ENCODE data around the gene ANKRD29. TPM values are rescaled to one million over a fixed set of nuclear protein-coding genes. Genes with fewer than 3 reads are reported as not detected.
A peak's percentile ranks its signal among the peaks of the same experiment; 100 is the strongest.
"Not testable (repeated sequence)": the region's sequence is repeated elsewhere in the genome, so short reads cannot be mapped to it uniquely, and the experiment has no call there.

ANKRD29 gene
- total and polyA plus RNA-seq, 2 donors (not counting 1 experiment from before 2014, with no cell fraction given): 2.0 to 6.9 TPM

DNA sequence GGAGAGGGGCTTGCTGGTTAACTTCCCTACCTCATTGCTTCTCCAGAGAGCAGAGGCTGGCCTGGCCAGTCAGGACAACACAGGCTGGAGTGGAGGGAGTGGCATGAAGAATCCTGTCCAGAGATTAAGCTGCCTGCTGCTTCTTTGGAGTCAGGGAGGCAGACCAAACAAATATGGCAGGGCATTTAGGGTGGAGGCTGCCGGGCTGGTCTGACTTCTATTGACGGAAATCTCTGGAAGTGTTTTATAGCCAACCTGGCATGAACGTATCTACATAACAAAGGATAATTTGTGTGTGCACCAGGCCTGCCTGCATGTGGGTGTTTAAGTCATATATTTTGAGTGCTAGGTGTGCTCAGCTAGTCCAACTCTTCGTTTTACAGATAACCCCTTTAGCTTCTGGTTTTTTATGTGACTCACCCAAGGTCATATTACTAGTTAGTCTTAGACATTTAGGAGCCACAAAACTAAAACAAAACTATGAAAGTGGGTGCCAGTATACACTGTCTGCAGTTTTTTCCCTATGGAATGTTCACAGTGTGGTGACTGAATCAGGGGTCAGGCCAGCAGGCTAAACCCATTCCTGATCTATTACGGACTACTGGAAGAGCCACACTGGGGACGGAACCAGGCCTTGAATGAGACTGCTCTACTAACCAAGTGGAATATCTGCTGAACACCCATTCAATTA is 81.9 kb downstream of the ANKRD29 start:
- no peak overlapping the region for H3K27ac ChIP-seq (ENCODE audit: insufficient read depth, low read length)
- no peaks in the 10 kb centered on the region for H3K27me3 ChIP-seq (ENCODE audit: control insufficient read depth, insufficient read depth, low read length)
- H3K4me2 ChIP-seq (ENCODE audit: extremely low read depth, insufficient read depth, low read length): no peak overlapping the region
- H3K9ac ChIP-seq (ENCODE audit: insufficient read depth, low read length): no peak overlapping the region
- no peak overlapping the region for H2AFZ ChIP-seq (ENCODE audit: low read length)
- peaks cover 34% of the 10 kb centered on the region for H3K79me2 ChIP-seq (ENCODE audit: control insufficient read depth, insufficient read depth, low read length)
- TF ChIP-seq EZH2 (IDR thresholded peaks at IDR 0.05; ENCODE audit: low read length, missing control alignments): no peak
- TF ChIP-seq, protein P1, sequence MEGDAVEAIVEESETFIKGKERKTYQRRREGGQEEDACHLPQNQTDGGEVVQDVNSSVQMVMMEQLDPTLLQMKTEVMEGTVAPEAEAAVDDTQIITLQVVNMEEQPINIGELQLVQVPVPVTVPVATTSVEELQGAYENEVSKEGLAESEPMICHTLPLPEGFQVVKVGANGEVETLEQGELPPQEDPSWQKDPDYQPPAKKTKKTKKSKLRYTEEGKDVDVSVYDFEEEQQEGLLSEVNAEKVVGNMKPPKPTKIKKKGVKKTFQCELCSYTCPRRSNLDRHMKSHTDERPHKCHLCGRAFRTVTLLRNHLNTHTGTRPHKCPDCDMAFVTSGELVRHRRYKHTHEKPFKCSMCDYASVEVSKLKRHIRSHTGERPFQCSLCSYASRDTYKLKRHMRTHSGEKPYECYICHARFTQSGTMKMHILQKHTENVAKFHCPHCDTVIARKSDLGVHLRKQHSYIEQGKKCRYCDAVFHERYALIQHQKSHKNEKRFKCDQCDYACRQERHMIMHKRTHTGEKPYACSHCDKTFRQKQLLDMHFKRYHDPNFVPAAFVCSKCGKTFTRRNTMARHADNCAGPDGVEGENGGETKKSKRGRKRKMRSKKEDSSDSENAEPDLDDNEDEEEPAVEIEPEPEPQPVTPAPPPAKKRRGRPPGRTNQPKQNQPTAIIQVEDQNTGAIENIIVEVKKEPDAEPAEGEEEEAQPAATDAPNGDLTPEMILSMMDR (conservative IDR thresholded peaks at IDR 0.05 in 1 of 2, IDR thresholded peaks at IDR 0.05 in 1 of 2; ENCODE audit: low read depth in 1 of 2, low read length in 2 of 2): no peak
- no peak overlapping the region for H3K4me3 ChIP-seq (replicated peaks in 1 of 4; ENCODE audit: control extremely low read depth in 1 of 4, insufficient read depth in 1 of 4, low read depth in 3 of 4, low read length in 4 of 4)
- peak; percentile 80 to 93 for DNase-seq (ENCODE audit: low read depth in 2 of 2)
- H3K4me1 ChIP-seq (ENCODE audit: control insufficient read depth, extremely low read depth, insufficient read depth, low read length): peaks cover 10% of the 10 kb centered on the region
- H3K36me3 ChIP-seq (ENCODE audit: control insufficient read depth, insufficient read depth, low read length): no peaks in the 10 kb centered on the region
- H4K20me1 ChIP-seq (ENCODE audit: control insufficient read depth, extremely low read depth, insufficient read depth, low read length): peaks cover 3% of the 10 kb centered on the region
- no peaks in the 10 kb centered on the region for H3K9me3 ChIP-seq (ENCODE audit: control insufficient read depth, insufficient read depth, low read depth, low read length)

DNA sequence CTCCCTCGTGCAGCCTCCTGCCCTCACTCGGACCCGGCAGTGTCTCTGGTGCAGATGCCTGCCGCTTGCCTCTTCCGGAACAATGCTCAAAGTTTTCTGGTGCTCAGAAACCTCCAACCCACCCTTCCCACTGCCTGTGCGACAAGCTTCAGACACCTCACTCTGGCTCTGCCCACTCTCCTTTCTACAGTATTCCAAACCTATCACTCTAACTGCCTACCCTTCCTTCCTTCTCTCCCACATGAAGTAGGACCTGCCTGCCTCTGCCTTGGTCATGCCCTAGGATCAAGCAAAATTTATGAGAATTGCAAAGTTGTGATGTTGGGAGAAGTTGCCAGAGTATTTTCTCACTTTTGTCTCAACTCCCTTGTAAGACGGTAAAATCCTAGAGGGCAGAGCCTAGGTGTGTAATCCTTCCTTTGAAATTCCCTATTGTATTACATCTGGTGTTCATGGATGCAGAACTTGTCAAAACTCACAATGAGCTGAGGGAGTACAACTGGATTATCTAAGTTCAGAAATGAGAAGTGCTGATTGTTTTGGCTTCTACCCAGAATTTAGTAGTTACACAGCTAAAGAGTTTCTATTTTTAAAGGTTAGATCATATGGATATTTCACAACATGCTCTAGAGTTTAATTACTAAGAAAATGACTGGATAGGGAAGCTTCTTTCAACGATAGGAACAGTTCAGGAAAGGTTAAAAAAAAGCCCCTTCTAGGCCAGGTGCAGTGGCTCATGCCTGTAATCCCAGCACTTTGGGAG is 83.6 kb downstream of the ANKRD29 start:
- H3K4me3 ChIP-seq (replicated peaks in 1 of 4; ENCODE audit: control extremely low read depth in 1 of 4, insufficient read depth in 1 of 4, low read depth in 3 of 4, low read length in 4 of 4): no peak overlapping the region
- no peaks in the 10 kb centered on the region for H3K27me3 ChIP-seq (ENCODE audit: control insufficient read depth, insufficient read depth, low read length)
- no peaks in the 10 kb centered on the region for H3K9me3 ChIP-seq (ENCODE audit: control insufficient read depth, insufficient read depth, low read depth, low read length)
- TF ChIP-seq, protein P1 (conservative IDR thresholded peaks at IDR 0.05 in 1 of 2, IDR thresholded peaks at IDR 0.05 in 1 of 2; ENCODE audit: low read depth in 1 of 2, low read length in 2 of 2): no peak
- TF ChIP-seq EZH2 (IDR thresholded peaks at IDR 0.05; ENCODE audit: low read length, missing control alignments): no peak
- peaks cover 3% of the 10 kb centered on the region for H4K20me1 ChIP-seq (ENCODE audit: control insufficient read depth, extremely low read depth, insufficient read depth, low read length)
- H3K27ac ChIP-seq (ENCODE audit: insufficient read depth, low read length): no peak overlapping the region
- H3K4me1 ChIP-seq (ENCODE audit: control insufficient read depth, extremely low read depth, insufficient read depth, low read length): peaks cover 8% of the 10 kb centered on the region
- H3K79me2 ChIP-seq (ENCODE audit: control insufficient read depth, insufficient read depth, low read length): peaks cover 19% of the 10 kb centered on the region
- DNase-seq (ENCODE audit: low read depth in 2 of 2): peak; percentile 53 to 55
- no peak overlapping the region for H2AFZ ChIP-seq (ENCODE audit: low read length)
- H3K4me2 ChIP-seq (ENCODE audit: extremely low read depth, insufficient read depth, low read length): no peak overlapping the region
- no peaks in the 10 kb centered on the region for H3K36me3 ChIP-seq (ENCODE audit: control insufficient read depth, insufficient read depth, low read length)
- no peak overlapping the region for H3K9ac ChIP-seq (ENCODE audit: insufficient read depth, low read length)

DNA sequence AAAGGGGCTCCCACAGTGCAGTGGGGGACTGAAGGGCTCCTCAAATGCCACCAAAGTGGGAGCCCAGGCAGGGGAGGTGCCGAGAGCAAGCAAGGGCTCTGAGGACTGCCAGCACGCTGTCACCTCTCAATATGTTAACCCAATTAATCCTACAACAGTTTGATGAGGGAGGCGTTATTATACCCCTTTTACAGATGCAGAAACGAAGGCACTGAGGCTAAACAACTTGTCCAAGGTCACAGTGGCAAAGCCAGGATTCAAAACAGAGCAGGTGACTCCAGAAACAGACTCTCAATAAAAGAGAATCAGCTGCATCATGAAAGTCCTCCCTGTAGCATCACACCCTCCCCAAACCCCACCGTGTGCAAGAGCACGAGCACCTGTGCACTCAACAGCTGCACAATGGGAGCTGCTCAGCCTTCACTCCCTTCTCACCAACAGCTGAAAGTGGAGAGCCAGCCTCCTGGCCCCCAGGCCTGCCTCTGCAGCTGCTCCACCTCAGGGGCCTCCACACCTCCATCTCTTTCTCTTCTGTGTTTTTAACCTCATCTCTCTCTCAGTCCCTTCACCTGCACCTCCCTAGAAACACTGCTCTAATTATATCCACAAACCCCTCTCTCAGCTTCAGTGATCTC is 84.5 kb downstream of the ANKRD29 start:
- H3K79me2 ChIP-seq (ENCODE audit: control insufficient read depth, insufficient read depth, low read length): peaks cover 14% of the 10 kb centered on the region
- no peaks in the 10 kb centered on the region for H3K9me3 ChIP-seq (ENCODE audit: control insufficient read depth, insufficient read depth, low read depth, low read length)
- no peak overlapping the region for H3K4me3 ChIP-seq (replicated peaks in 1 of 4; ENCODE audit: control extremely low read depth in 1 of 4, insufficient read depth in 1 of 4, low read depth in 3 of 4, low read length in 4 of 4)
- no peak for DNase-seq (ENCODE audit: low read depth in 2 of 2)
- H4K20me1 ChIP-seq (ENCODE audit: control insufficient read depth, extremely low read depth, insufficient read depth, low read length): peaks cover 3% of the 10 kb centered on the region
- peaks cover 11% of the 10 kb centered on the region for H3K4me1 ChIP-seq (ENCODE audit: control insufficient read depth, extremely low read depth, insufficient read depth, low read length)
- no peaks in the 10 kb centered on the region for H3K27me3 ChIP-seq (ENCODE audit: control insufficient read depth, insufficient read depth, low read length)
- H3K9ac ChIP-seq (ENCODE audit: insufficient read depth, low read length): no peak overlapping the region
- H2AFZ ChIP-seq (ENCODE audit: low read length): no peak overlapping the region
- TF ChIP-seq, protein P1 (conservative IDR thresholded peaks at IDR 0.05 in 1 of 2, IDR thresholded peaks at IDR 0.05 in 1 of 2; ENCODE audit: low read depth in 1 of 2, low read length in 2 of 2): no peak
- no peak for TF ChIP-seq EZH2 (IDR thresholded peaks at IDR 0.05; ENCODE audit: low read length, missing control alignments)
- H3K36me3 ChIP-seq (ENCODE audit: control insufficient read depth, insufficient read depth, low read length): no peaks in the 10 kb centered on the region
- H3K4me2 ChIP-seq (ENCODE audit: extremely low read depth, insufficient read depth, low read length): no peak overlapping the region
- no peak overlapping the region for H3K27ac ChIP-seq (ENCODE audit: insufficient read depth, low read length)

DNA sequence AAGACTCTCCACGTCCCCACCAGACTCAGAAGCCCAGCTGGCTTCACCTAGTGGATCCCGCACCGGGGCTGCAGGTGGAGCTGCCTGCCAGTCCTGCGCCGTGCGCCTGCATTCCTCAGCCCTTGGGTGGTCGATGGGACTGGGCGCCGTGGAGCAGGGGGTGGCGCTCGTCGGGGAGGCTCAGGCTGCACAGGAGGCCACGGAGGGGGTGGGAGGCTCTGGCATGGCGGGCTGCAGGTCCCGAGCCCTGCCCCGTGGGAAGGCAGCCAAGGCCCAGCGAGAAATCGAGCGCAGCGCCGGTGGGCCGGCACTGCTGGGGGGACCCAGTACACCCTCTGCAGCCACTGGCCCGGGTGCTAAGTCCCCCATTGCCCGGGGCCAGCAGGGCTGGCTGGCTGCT is 85.2 kb downstream of the ANKRD29 start:
- peaks cover 11% of the 10 kb centered on the region for H3K4me1 ChIP-seq (ENCODE audit: control insufficient read depth, extremely low read depth, insufficient read depth, low read length)
- not testable (repeated sequence) for H3K79me2 ChIP-seq (ENCODE audit: control insufficient read depth, insufficient read depth, low read length); H3K4me3 ChIP-seq (replicated peaks in 1 of 4; ENCODE audit: control extremely low read depth in 1 of 4, insufficient read depth in 1 of 4, low read depth in 3 of 4, low read length in 4 of 4)

More for the DNA sequence above, 85.2 kb downstream of the ANKRD29 start:
- H3K9ac ChIP-seq (ENCODE audit: insufficient read depth, low read length); H2AFZ ChIP-seq (ENCODE audit: low read length); DNase-seq (ENCODE audit: low read depth in 2 of 2); H3K9me3 ChIP-seq (ENCODE audit: control insufficient read depth, insufficient read depth, low read depth, low read length); H3K27me3 ChIP-seq (ENCODE audit: control insufficient read depth, insufficient read depth, low read length); H3K36me3 ChIP-seq (ENCODE audit: control insufficient read depth, insufficient read depth, low read length); H3K27ac ChIP-seq (ENCODE audit: insufficient read depth, low read length); H3K4me2 ChIP-seq (ENCODE audit: extremely low read depth, insufficient read depth, low read length); H4K20me1 ChIP-seq (ENCODE audit: control insufficient read depth, extremely low read depth, insufficient read depth, low read length): not testable (repeated sequence)

All from fibroblast of lung (primary cell).